Lung (tissue), 12 donors: ENCODE results near the gene CILP2. TPM values are rescaled to one million over a fixed set of nuclear protein-coding genes. Genes with fewer than 3 reads are reported as not detected.

Experiments used
- ATAC-seq: fragments of 200-7000 bp; cut with Tn5 transposase; one replicate; pipeline ENCODE4 v1.9.1; 2020; ENCODE audit warnings: moderate number of reproducible peaks; ENCODE audit not compliant: insufficient read depth, low FRiP score
- DNase-seq, 3 donors: peaks; one replicate each; pipeline ENCODE4 v3.0.0-alpha.2; 2013 to 2017
- H3K27ac ChIP-seq, 2 donors: one replicate each; pipeline ENCODE4 v1.5.1; 2013; ENCODE audit warnings: mild to moderate bottlenecking in 2 of 2, moderate library complexity in 2 of 2, control low read depth in 1 of 2, inconsistent platforms in 1 of 2, low read depth in 1 of 2, low read length in 1 of 2
- H3K27me3 ChIP-seq, 3 donors: one replicate each; pipeline ENCODE4 v1.5.1; 2013; ENCODE audit warnings: low read length in 2 of 3; ENCODE audit not compliant: control insufficient read depth in 3 of 3, insufficient read depth in 3 of 3
- H3K36me3 ChIP-seq, 4 donors: one replicate each; pipeline ENCODE4 v1.5.1; 2013; ENCODE audit warnings: low read length in 4 of 4, mild to moderate bottlenecking in 1 of 4, moderate library complexity in 1 of 4; ENCODE audit not compliant: control insufficient read depth in 4 of 4, insufficient read depth in 4 of 4
- H3K4me1 ChIP-seq, 5 donors: one replicate each; pipeline ENCODE4 v1.5.1; 2013; ENCODE audit warnings: low read length in 5 of 5, mild to moderate bottlenecking in 2 of 5, moderate library complexity in 1 of 5; ENCODE audit not compliant: control insufficient read depth in 5 of 5, insufficient read depth in 5 of 5
- H3K4me3 ChIP-seq: one replicate; pipeline ENCODE4 v1.5.1; 2013; ENCODE audit warnings: mild to moderate bottlenecking, control low read depth, moderate library complexity
- H3K9ac ChIP-seq, 2 donors: one replicate each; pipeline ENCODE4 v1.5.1; 2013; ENCODE audit warnings: low read length in 2 of 2, control low read depth in 1 of 2; ENCODE audit not compliant: insufficient read depth in 1 of 2
- H3K9me3 ChIP-seq, 4 donors: one replicate each; pipeline ENCODE4 v1.5.1; 2013; ENCODE audit warnings: low read length in 3 of 4, mild to moderate bottlenecking in 1 of 4, moderate library complexity in 1 of 4; ENCODE audit not compliant: control insufficient read depth in 4 of 4, insufficient read depth in 3 of 4
- WGBS, 2 donors: extraction: QIAGEN DNeasy Blood & Tissue Kit; methylation state at CpG; one replicate each; pipeline ENCODE4 v1.1.7; 2013; 5-methylcytosine and 5-hydroxymethylcytosine counted together
- polyA plus RNA-seq, 2 donors: library from polyadenylated mRNA; stranded (reverse); fragments of 200-250 nt; gene quantifications; one replicate each; pipeline ENCODE4 v1.2.1, GENCODE V29; 2013
- total RNA-seq, 2 donors: library from RNA; depleted of rRNA in 1 of 2; stranded (reverse); fragments of >200 nt in 1 of 2; gene quantifications; one replicate each; pipeline ENCODE4 v1.2.1, GENCODE V29; 2014 to 2021
- TF ChIP-seq, protein P1 (sequence below): IDR thresholded peaks from 2 replicates; pipeline ENCODE4 v1.5.1; 2012; ENCODE audit warnings: mild to moderate bottlenecking; ENCODE audit errors: control extremely low read depth, extremely low read depth
- donor health status: control.
- donor health status: control.
- donor health status: Bipolar disorder and iron deficiency.
- donor health status: healthy.
- donor health status: DM: yes; HTN: yes; CAD: no.

Gene CILP2
- total and polyA plus RNA-seq, 4 donors, result 0.06 to 0.68 (median 0.38) TPM

DNA sequence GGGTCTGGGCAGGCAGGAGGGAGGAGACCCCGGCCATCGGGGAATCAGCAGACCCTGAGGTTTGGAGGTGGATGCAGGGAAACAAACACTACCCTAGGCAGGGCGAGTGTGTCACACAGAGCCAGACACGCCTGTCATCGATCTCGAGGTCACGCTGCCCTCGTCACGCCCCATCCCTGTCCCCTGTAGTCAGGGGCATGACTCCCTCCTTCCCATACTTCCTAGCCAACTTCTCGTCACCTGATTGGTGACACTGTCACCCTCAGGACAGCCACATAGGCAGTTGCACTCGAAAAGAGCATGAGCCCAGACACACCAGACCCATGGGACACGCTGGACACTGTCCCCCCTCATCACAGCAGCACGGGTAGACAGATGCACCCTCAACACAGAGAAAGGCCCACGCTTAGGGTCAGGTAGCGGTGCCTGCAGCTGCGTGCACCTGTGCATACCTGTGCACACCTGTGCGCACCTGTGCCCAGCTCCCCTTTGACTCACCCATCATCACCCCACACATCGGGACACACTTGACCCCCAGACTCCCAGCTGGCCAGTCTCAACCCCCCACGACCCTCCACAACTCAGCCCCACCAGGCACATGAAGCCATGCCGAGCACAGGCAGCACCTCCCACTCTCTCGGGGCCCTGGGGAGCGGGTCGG is 11.9 kb downstream of the CILP2 start:
- DNase-seq (no peak), ATAC-seq (no peak)
- Histone ChIP-seq H3K4me1 (peaks cover 0 to 30% (median 2%) of the 10 kb centered on the region in 5 donors), H3K36me3 (no peaks in the 10 kb centered on the region), H3K27me3 (peaks cover 0 to 4% (median 4%) of the 10 kb centered on the region in 3 donors), H3K4me3 (no peak overlapping the region), H3K27ac (no peak overlapping the region), H3K9me3 (peaks cover 0 to 8% (median 0%) of the 10 kb centered on the region in 4 donors), H3K9ac (no peak overlapping the region)
- TF ChIP-seq, protein P1, sequence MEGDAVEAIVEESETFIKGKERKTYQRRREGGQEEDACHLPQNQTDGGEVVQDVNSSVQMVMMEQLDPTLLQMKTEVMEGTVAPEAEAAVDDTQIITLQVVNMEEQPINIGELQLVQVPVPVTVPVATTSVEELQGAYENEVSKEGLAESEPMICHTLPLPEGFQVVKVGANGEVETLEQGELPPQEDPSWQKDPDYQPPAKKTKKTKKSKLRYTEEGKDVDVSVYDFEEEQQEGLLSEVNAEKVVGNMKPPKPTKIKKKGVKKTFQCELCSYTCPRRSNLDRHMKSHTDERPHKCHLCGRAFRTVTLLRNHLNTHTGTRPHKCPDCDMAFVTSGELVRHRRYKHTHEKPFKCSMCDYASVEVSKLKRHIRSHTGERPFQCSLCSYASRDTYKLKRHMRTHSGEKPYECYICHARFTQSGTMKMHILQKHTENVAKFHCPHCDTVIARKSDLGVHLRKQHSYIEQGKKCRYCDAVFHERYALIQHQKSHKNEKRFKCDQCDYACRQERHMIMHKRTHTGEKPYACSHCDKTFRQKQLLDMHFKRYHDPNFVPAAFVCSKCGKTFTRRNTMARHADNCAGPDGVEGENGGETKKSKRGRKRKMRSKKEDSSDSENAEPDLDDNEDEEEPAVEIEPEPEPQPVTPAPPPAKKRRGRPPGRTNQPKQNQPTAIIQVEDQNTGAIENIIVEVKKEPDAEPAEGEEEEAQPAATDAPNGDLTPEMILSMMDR, result no peak
- 68 to 69% methylated on average over 23 of the region's 23 CpGs for WGBS, 2 donors

GRCh38 chr19:19550485-19550929 is 12.4 kb downstream of the CILP2 start:
- Histone ChIP-seq H3K4me1 (peaks cover 0 to 30% (median 2%) of the 10 kb centered on the region in 5 donors), H3K27me3 (peaks cover 0 to 4% (median 4%) of the 10 kb centered on the region in 3 donors), H3K36me3 (no peaks in the 10 kb centered on the region), H3K9me3 (peaks cover 0 to 6% (median 0%) of the 10 kb centered on the region in 4 donors), H3K27ac (no peak overlapping the region), H3K4me3 (no peak overlapping the region), H3K9ac (no peak overlapping the region)
- 47 to 52% methylated on average over 7 to 8 of the region's 8 CpGs for WGBS, 2 donors
- TF ChIP-seq, protein P1, result no peak
- DNase-seq (peak; percentile 59 to 72 (median 63)), ATAC-seq (no peak)

DNA sequence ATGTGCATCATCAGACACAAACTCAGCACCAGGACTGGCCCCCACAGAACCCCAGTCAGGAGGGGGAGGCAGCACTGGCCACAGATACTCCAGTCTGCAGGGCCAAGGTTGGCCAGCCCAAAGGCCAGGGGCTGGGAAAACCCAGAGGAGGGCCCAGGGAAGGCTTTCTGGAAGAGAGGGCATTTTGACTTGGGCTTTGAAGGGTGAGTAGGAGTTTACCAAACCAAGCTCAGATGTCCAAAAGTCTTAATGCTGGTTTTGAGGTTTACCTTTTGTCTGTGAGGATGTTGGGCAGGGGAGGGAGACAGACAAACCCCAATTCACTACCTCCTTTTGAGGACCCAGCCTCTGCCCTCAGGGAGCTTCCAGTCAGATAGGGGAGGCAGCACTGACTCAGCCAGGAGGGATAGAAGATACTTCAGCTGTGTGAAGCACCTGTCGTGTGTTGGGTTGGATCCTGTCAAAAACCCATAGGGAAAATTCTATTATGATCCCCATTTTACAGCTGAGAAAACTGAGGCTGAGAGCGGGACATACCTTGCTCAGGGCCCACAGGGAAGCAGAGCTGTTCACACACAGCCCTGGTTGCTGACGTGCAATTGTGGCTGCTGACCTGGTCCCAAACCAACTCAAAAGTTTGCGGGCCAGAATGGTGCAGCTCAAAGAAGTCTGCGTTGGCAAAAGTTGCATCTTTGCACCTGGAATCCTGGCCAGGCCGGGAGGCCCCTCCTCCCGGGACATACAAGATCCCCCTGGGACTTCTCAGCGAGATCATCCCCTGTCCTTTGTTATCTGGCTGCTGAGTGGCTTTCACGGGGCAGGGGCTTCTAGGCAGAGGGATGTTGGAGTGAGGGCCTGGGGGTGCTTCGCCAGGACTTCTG is 13.1 kb downstream of the CILP2 start:
- peaks cover 0 to 4% (median 4%) of the 10 kb centered on the region in 3 donors for H3K27me3 ChIP-seq

More for the DNA sequence above, 13.1 kb downstream of the CILP2 start:
- no peak overlapping the region for H3K27ac ChIP-seq
- DNase-seq (no peak), ATAC-seq (no peak)
- H3K4me1 ChIP-seq, result peaks cover 0 to 30% (median 2%) of the 10 kb centered on the region in 5 donors
- H3K4me3 ChIP-seq, result no peak overlapping the region
- no peak overlapping the region for H3K9ac ChIP-seq
- TF ChIP-seq, protein P1, result no peak
- H3K36me3 ChIP-seq, result no peaks in the 10 kb centered on the region
- 81 to 88% methylated on average over 10 of the region's 10 CpGs for WGBS, 2 donors
- peaks cover 0 to 6% (median 0%) of the 10 kb centered on the region in 4 donors for H3K9me3 ChIP-seq
